ENCODE measurements around the gene TRPV6. TPM values are rescaled to one million over a fixed set of nuclear protein-coding genes. Genes with fewer than 3 reads are reported as not detected.

TRPV6 gene
- total and polyA plus RNA-seq, 7 donors: 0.19 to 0.60 TPM; not detected in 5

DNA sequence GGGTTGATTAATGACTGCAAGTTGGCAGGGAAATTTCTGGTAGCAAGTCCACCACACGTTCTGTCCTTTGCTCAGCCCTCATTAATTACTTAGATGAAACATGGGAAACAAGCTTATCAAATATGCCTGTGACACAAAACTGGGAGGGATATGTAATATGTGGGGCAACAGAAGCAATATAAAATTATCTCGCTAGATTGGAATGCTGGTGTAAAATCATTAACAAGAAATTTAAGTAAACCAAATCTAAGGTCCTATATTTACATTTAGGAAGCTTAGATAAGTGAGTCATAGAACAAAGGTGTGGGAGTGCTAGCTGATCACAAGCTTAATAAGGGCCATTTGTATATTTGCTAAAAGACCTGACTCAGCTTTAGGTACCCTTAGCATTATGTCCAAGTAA, 24.5 kb upstream of the TRPV6 start:
- H3K27ac ChIP-seq: no peak overlapping the region
- TF ChIP-seq POLR2A (IDR thresholded peaks at IDR 0.05) (no peak), POLR2AphosphoS5 (IDR thresholded peaks at IDR 0.05) (no peak), EP300 (IDR thresholded peaks at IDR 0.05) (no peak)
- TF ChIP-seq, protein P1, sequence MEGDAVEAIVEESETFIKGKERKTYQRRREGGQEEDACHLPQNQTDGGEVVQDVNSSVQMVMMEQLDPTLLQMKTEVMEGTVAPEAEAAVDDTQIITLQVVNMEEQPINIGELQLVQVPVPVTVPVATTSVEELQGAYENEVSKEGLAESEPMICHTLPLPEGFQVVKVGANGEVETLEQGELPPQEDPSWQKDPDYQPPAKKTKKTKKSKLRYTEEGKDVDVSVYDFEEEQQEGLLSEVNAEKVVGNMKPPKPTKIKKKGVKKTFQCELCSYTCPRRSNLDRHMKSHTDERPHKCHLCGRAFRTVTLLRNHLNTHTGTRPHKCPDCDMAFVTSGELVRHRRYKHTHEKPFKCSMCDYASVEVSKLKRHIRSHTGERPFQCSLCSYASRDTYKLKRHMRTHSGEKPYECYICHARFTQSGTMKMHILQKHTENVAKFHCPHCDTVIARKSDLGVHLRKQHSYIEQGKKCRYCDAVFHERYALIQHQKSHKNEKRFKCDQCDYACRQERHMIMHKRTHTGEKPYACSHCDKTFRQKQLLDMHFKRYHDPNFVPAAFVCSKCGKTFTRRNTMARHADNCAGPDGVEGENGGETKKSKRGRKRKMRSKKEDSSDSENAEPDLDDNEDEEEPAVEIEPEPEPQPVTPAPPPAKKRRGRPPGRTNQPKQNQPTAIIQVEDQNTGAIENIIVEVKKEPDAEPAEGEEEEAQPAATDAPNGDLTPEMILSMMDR (IDR thresholded peaks at IDR 0.05): no peak

DNA sequence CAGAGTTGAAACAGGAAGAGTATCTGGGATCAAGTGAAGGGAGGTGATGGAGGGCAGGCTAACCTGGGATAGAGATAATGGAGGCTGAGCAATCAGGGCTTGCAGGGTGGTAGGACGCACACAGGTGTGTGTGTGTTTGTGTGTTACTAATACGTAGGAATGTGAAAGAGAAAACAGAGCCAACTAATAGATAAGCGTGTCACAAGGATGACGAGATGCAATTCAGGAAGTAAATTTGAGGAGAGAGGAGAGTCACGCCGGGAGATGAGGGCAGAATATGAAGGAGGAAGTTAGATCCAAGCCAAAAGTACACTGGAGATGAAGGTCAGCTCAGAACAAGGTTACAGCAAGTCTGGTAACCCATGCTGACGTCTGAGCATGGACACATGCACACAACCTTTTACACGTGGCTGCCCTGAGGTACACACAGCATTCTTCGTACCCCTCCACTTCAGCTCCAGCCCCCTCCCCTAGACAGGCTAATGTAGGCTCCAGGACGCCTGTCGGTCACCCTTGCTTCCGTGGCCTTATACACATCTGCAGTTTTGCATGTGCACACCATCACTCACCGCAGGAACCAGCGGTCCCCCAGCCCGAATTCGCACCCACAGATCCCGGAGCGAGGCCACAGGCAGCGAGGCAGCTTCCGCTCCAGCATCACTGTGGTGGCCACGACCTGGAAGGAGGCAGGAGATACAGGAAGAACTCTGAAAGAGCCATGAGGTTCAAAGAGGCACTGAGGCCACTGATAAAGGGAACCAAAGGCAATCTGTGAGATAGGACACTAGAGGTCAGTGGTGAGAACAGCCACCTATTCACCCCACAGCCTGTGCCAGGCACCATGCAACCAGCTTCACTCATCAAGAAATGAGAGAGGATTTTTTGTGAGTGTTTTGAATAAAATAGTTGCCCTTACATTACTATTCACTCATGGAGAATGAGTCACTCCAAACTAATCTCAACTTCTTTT, 23.7 kb upstream of the TRPV6 start:
- Histone ChIP-seq H3K27me3 (no peaks in the 10 kb centered on the region), H3K27ac (no peak overlapping the region), H3K9me3 (no peaks in the 10 kb centered on the region), H3K4me1 (no peaks in the 10 kb centered on the region), H3K36me3 (no peaks in the 10 kb centered on the region), H3K4me3 (no peak overlapping the region)
- WGBS, 2 donors: 58 to 72% methylated on average over 21 of the region's 21 CpGs
- DNase-seq: no peak
- intact Hi-C loops (cut with DNase I): no loop called here
- no peak for TF ChIP-seq POLR2A (IDR thresholded peaks at IDR 0.05)
- TF ChIP-seq, protein P1 (IDR thresholded peaks at IDR 0.05): no peak
- TF ChIP-seq EP300 (IDR thresholded peaks at IDR 0.05): no peak
- TF ChIP-seq POLR2AphosphoS5 (IDR thresholded peaks at IDR 0.05): no peak

More for the DNA sequence above, 24.5 kb upstream of the TRPV6 start:
- 15 to 74% methylated on average over 2 of the region's 2 CpGs for WGBS, 2 donors
- no peaks in the 10 kb centered on the region for H3K4me1 ChIP-seq
- H3K36me3 ChIP-seq: no peaks in the 10 kb centered on the region
- no peak overlapping the region for H3K4me3 ChIP-seq
- no peak for DNase-seq
- H3K27me3 ChIP-seq: no peaks in the 10 kb centered on the region
- intact Hi-C loops (cut with DNase I): no loop called here
- no peaks in the 10 kb centered on the region for H3K9me3 ChIP-seq

- Histone ChIP-seq H3K4me3 (no peak overlapping the region), H3K36me3 (no peaks in the 10 kb centered on the region), H3K9me3 (no peaks in the 10 kb centered on the region), H3K4me1 (no peaks in the 10 kb centered on the region), H3K27ac (no peak overlapping the region), H3K27me3 (no peaks in the 10 kb centered on the region)
- no peak for DNase-seq
- TF ChIP-seq, protein P1 (IDR thresholded peaks at IDR 0.05): no peak
- no peak for TF ChIP-seq POLR2AphosphoS5 (IDR thresholded peaks at IDR 0.05)
- no peak for TF ChIP-seq POLR2A (IDR thresholded peaks at IDR 0.05)
- TF ChIP-seq EP300 (IDR thresholded peaks at IDR 0.05): no peak
- whole genome bisulfite sequencing, 2 donors: 94 to 95% methylated on average over 11 of the region's 11 CpGs
- intact Hi-C loops (cut with DNase I): no loop called here
Measured at GRCh38 chr7:142908290-142908689, 22.7 kb upstream of the TRPV6 start.

- intact Hi-C loops (cut with DNase I): no loop called here
- TF ChIP-seq POLR2AphosphoS5 (IDR thresholded peaks at IDR 0.05) (no peak), EP300 (IDR thresholded peaks at IDR 0.05) (no peak), POLR2A (IDR thresholded peaks at IDR 0.05) (no peak)
- TF ChIP-seq, protein P1 (IDR thresholded peaks at IDR 0.05): no peak
- Histone ChIP-seq H3K9me3 (no peaks in the 10 kb centered on the region), H3K4me1 (no peaks in the 10 kb centered on the region), H3K27me3 (no peaks in the 10 kb centered on the region), H3K4me3 (no peak overlapping the region), H3K27ac (no peak overlapping the region), H3K36me3 (no peaks in the 10 kb centered on the region)
- no peak for DNase-seq
- WGBS, 2 donors: 67 to 96% methylated on average over 2 of the region's 2 CpGs
Measured at GRCh38 chr7:142906643-142907042, 21.1 kb upstream of the TRPV6 start.

Data from sigmoid colon (tissue), 7 donors.